GM18519 (cell line): ENCODE data around the gene ERF.

ENCODE experiments used
- ATAC-seq: cut with Tn5 transposase; IDR thresholded peaks from one replicate; pipeline ENCODE4 v1.9.1; 2021; ENCODE audit warnings: mild to moderate bottlenecking, moderate library complexity; ENCODE audit not compliant: unreplicated experiment, low FRiP score

ERF gene

GRCh38 chr19:42255766-42256745, 1.1 kb upstream of the ERF start:
- no peak for ATAC-seq

GRCh38 chr19:42254089-42254849, 659 bp downstream of the ERF start:
- ATAC-seq = no peak

GRCh38 chr19:42253245-42254088, 1.5 kb downstream of the ERF start:
- no peak for ATAC-seq

GRCh38 chr19:42252365-42253244, 2.3 kb downstream of the ERF start:
- no peak for ATAC-seq

GRCh38 chr19:42251572-42252358, 3.2 kb downstream of the ERF start:
- ATAC-seq = no peak

- ATAC-seq = no peak
Measured at GRCh38 chr19:42250666-42251531, 4.0 kb downstream of the ERF start.

- ATAC-seq = no peak
Measured at GRCh38 chr19:42250183-42250665, 4.7 kb downstream of the ERF start.

- no peak for ATAC-seq
Measured at GRCh38 chr19:42249769-42250168, 5.2 kb downstream of the ERF start.

- no peak for ATAC-seq
Measured at GRCh38 chr19:42249149-42249750, 5.7 kb downstream of the ERF start.

GRCh38 chr19:42248270-42249148, 6.4 kb downstream of the ERF start:
- ATAC-seq = no peak

GRCh38 chr19:42247640-42248199, 7.2 kb downstream of the ERF start:
- ATAC-seq = no peak

- ATAC-seq = no peak
Measured at GRCh38 chr19:42246922-42247639, 7.8 kb downstream of the ERF start.

- ATAC-seq = no peak
Measured at GRCh38 chr19:42246143-42246921, 8.6 kb downstream of the ERF start.

- ATAC-seq = no peak
Measured at GRCh38 chr19:42245231-42245630, 9.7 kb downstream of the ERF start.
